Panc1 (cell line): ENCODE results near the gene ADAD2. TPM values are rescaled to one million over a fixed set of nuclear protein-coding genes. Genes with fewer than 3 reads are reported as not detected.

ENCODE experiments used
- ATAC-seq: fragments of 200-7000 bp; cut with Tn5 transposase; 2 replicates; pipeline ENCODE4 v1.9.1; 2020; ENCODE audit warnings: mild to moderate bottlenecking, moderate library complexity
- BruUV-seq: library from RNA; stranded (reverse); fragments of 400-500 nt; replicated peaks from 2 replicates; lab custom pipeline; 2021; lab: Mats Ljungman, UMichigan
- CTCF ChIA-PET: fragments of 300-600 bp; sonication (Branson Sonifier 250); formaldehyde crosslinking; loops from one replicate; lab custom pipeline; 2022; ENCODE audit warnings: antibody characterized with exemption; lab: Charles Lee
- POLR2A ChIA-PET: fragments of 300-600 bp; sonication (Branson Sonifier 250); formaldehyde crosslinking; loops from one replicate; lab custom pipeline; 2022; ENCODE audit warnings: antibody characterized with exemption; lab: Charles Lee
- DNase-seq: peaks from one replicate; pipeline ENCODE4 v3.0.0-alpha.2; 2010; ENCODE audit warnings: low read depth, low spot score
- H3K27ac ChIP-seq: 2 replicates; pipeline ENCODE4 v1.5.1; 2011; ENCODE audit warnings: mild to moderate bottlenecking, low read length, inconsistent platforms
- H3K27me3 ChIP-seq: fragments of 200-500 bp; sonication (Bioruptor generic); 2 replicates; pipeline ENCODE4 v1.6.0; 2014; ENCODE audit warnings: low read length, inconsistent platforms; ENCODE audit not compliant: control insufficient read depth, insufficient read depth
- H3K36me3 ChIP-seq: fragments of 200-500 bp; sonication (Bioruptor generic); 2 replicates; pipeline ENCODE4 v1.5.1; 2014; ENCODE audit warnings: inconsistent platforms, mild to moderate bottlenecking, low read length, moderate library complexity; ENCODE audit not compliant: control insufficient read depth, insufficient read depth
- H3K4me1 ChIP-seq: 2 replicates; pipeline ENCODE4 v1.5.1; 2011; ENCODE audit warnings: inconsistent platforms, mild to moderate bottlenecking, low read length, moderate library complexity; ENCODE audit not compliant: control insufficient read depth, insufficient read depth
- H3K4me3 ChIP-seq, 2 experiments: 2 replicates each; pipeline ENCODE4 v1.5.1; 2011 to 2012; ENCODE audit warnings: low read depth in 2 of 2, low read length in 2 of 2, mild to moderate bottlenecking in 2 of 2, inconsistent platforms in 1 of 2, moderate library complexity in 1 of 2
- H3K9me3 ChIP-seq: fragments of 200-500 bp; sonication (Bioruptor generic); 2 replicates; pipeline ENCODE4 v1.5.1; 2014; ENCODE audit warnings: low read depth, mild to moderate bottlenecking, inconsistent platforms, low read length, moderate library complexity; ENCODE audit not compliant: control insufficient read depth, insufficient read depth
- CTCF ChIP-seq: fragments of 450-650 bp; IDR thresholded peaks from 2 replicates; pipeline ENCODE4 v1.5.1; 2017; ENCODE audit warnings: mild to moderate bottlenecking
- POLR2AphosphoS5 ChIP-seq: IDR thresholded peaks from 2 replicates; pipeline ENCODE4 v1.6.1; 2012; ENCODE audit warnings: mild to moderate bottlenecking, low read depth, low read length, moderate library complexity
- REST ChIP-seq, 2 experiments: IDR thresholded peaks; 2 replicates each; pipeline ENCODE4 v1.6.1; 2011 to 2012; ENCODE audit warnings: low read depth in 2 of 2, control low read depth in 1 of 2, low read length in 1 of 2, mild to moderate bottlenecking in 1 of 2, moderate library complexity in 1 of 2; ENCODE audit not compliant: insufficient read depth in 1 of 2
- SIN3A ChIP-seq: IDR thresholded peaks from 2 replicates; pipeline ENCODE4 v1.6.1; 2012; ENCODE audit warnings: low read depth, mild to moderate bottlenecking, low read length, moderate library complexity, borderline replicate concordance; ENCODE audit not compliant: insufficient read depth
- TCF7L2 ChIP-seq: IDR thresholded peaks from 2 replicates; pipeline ENCODE4 v1.6.1; 2011; ENCODE audit warnings: mild to moderate bottlenecking, low read depth, low read length, inconsistent platforms
- in situ Hi-C: cut with HindIII; loops from 2 replicates; pipeline ENCODE4 v1.10.0; 2016; ENCODE audit warnings: low sequenced_read_pairs, low pct_unique_long_range_greater_than_20kb
- intact Hi-C: fragments of 100-400 bp; cut with micrococcal nuclease; formaldehyde crosslinking; loops from one replicate; pipeline ENCODE4 v1.10.0; 2022; ENCODE audit not compliant: unreplicated experiment
- total RNA-seq: library from RNA; stranded (reverse); gene quantifications from one replicate; pipeline ENCODE4 v1.2.1, GENCODE V29; 2021; ENCODE audit not compliant: unreplicated experiment

The ADAD2 gene
- total RNA-seq, 1 experiment from 2014 or later: not detected

- in situ Hi-C loops (no loop called here), intact Hi-C loops (loop anchor here (5.0 to 10.0 kb wide), 2 partner anchors 124 to 301 kb away; no protein-coding TSS in a partner anchor)
- Histone ChIP-seq H3K27me3 (no peaks in the 10 kb centered on the region), H3K36me3 (peaks cover 4% of the 10 kb centered on the region; the same call in 1 of the 2 replicates), H3K9me3 (no peaks in the 10 kb centered on the region), H3K27ac (no peak overlapping the region), H3K4me1 (no peaks in the 10 kb centered on the region), H3K4me3 (no peak overlapping the region)
- POLR2A ChIA-PET: no interaction called here
- DNase-seq (no peak), ATAC-seq (no peak)
- no TSS peak for BruUV-seq
- TF ChIP-seq CTCF (no peak), REST (IDR thresholded peaks at IDR 0.05; ENCODE audit: insufficient read depth in 1 of 2, low read depth in 2 of 2, low read length in 1 of 2) (no peak), SIN3A (no peak), POLR2AphosphoS5 (no peak), TCF7L2 (no peak)
- CTCF ChIA-PET: interaction anchor here (1.1 to 1.3 kb wide), 2 partner anchors 324 to 327 kb away, joined by 3 to 5 read pairs; no protein-coding TSS in a partner anchor
Measured at GRCh38 chr16:84183572-84183875, 7.4 kb upstream of the ADAD2 start.

- intact Hi-C loops: loop anchor here (5.0 to 10.0 kb wide), 2 partner anchors 123 to 301 kb away; no protein-coding TSS in a partner anchor
- DNase-seq: no peak
- ATAC-seq: no peak
Measured at GRCh38 chr16:84183911-84184591, 6.9 kb upstream of the ADAD2 start.

More at GRCh38 chr16:84183911-84184591, 6.9 kb upstream of the ADAD2 start:
- H3K9me3 ChIP-seq: no peaks in the 10 kb centered on the region
- no TSS peak for BruUV-seq
- no peak overlapping the region for H3K4me3 ChIP-seq
- no peaks in the 10 kb centered on the region for H3K27me3 ChIP-seq
- H3K4me1 ChIP-seq: no peaks in the 10 kb centered on the region
- TF ChIP-seq SIN3A: no peak
- peak; percentile 81 for TF ChIP-seq CTCF
- no peak for TF ChIP-seq TCF7L2
- ChIA-PET POLR2A (interaction anchor here (0.6 kb wide), 1 partner anchor 321 kb away, joined by 4 read pairs; no protein-coding TSS in a partner anchor), CTCF (interaction anchor here (0.5 to 1.3 kb wide), 6 partner anchors 52 to 327 kb away, joined by 3 to 18 read pairs (median 6); no protein-coding TSS in a partner anchor)
- peaks cover 4% of the 10 kb centered on the region; the same call in 1 of the 2 replicates for H3K36me3 ChIP-seq
- H3K27ac ChIP-seq: no peak overlapping the region
- in situ Hi-C loops: no loop called here
